HG03103 (cell line): ENCODE measurements around the gene TFCP2L1.

ENCODE experiments used
- ATAC-seq: cut with Tn5 transposase; IDR thresholded peaks from one replicate; pipeline ENCODE4 v1.9.1; 2021; ENCODE audit warnings: low read depth; ENCODE audit not compliant: unreplicated experiment

TFCP2L1 gene

DNA sequence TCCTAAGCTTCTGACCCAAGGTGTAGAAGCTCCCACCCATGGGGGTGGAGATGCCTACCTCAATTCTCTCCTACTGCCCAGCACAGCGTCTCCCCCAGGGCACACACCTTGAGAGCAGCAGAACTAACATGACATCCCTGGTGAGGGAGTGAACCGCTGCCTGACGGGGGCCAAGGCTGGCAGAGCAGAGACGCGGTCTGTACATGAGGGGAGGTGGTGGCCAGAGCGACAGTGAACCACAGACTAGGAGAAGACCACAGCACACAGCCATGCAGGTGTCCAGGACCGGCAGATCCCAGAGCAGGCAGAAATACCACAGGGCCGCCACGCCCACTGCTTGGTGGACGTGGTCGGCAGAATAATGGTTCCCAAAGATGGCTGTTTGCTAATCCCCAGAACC lies 40.4 kb downstream of the TFCP2L1 start:
- no peak for ATAC-seq

DNA sequence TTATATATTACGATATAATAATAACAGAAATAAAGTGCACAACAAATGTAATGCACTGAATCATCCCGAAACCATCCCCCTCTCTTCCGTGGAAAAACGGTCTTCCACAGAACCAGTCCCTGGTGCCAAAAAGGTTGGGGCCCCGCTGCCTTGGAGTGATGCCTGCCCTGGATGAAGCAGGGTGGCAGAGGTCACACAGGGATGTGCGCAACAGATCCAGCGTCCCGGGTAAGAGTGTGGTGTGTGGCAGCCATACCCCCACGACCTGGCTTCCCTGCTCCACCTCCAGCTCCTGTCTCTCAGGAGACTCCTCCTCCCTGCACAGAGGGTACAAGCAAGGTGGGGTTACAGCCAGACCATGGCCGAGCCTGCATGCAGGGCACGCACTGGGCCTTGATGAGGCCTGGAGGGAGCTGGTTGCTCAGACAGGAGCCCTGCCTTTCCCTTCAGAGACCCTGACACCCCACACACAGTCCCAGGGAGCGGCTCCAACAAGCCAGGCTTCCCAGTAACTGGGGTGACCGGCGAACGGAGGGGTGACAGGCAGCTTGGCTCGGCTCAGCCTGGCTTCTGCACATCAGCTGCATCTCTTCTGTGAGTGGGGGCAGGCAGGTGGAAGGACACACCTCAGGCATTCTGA lies 41.1 kb downstream of the TFCP2L1 start:
- ATAC-seq: no peak

DNA sequence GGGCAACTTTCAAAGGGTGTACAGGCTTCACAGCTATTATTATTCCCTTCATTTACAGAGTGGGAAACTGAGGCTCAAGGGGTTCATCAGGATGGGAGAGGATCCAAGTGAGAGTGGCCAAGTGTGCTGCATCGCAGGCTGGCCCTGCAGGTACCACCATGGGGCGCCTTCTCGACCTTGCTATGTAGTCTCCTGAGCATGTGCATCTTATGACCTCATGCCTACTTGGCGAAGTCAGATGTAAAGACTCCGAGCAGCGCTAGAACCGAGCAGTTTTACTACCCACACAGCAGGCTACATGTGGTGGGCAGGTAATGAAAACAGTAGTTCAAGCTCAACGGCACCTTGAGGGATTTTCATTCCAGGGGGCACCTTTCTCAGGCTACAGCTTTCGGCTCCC lies 42.0 kb downstream of the TFCP2L1 start:
- ATAC-seq: no peak

DNA sequence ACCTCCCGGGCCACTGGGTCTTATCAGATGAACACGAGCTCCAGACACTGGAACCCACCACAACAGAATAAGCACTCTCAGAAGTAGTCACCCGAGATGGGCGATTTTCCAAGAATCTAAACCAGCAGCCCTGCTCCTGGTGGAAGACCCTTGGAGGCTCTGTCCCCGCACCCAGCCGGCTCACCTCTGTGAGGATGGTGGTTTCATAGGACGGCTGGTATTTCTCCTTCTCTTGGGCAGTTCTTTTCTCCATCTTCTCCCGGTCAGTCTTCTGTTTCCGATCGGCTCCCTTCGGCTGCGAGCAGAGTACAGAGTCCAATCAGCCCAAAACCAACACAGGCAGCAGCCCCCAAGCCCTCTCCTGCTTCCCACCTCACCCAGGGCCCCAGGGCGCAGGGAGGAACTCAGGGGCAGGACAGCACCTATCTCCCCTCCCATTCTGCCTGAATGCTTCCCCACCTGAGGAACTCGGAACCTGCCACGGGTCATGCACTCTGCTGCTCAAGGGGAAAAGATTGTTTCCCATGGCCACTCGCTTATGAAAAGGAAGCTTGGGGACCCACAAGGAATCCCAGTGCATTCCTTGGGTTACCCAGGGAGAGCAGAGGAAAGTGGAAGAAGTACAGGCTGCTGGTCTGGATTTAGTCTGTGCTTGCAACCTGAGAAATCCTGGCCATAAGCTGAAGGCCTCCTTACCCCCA lies 42.7 kb downstream of the TFCP2L1 start:
- no peak for ATAC-seq

DNA sequence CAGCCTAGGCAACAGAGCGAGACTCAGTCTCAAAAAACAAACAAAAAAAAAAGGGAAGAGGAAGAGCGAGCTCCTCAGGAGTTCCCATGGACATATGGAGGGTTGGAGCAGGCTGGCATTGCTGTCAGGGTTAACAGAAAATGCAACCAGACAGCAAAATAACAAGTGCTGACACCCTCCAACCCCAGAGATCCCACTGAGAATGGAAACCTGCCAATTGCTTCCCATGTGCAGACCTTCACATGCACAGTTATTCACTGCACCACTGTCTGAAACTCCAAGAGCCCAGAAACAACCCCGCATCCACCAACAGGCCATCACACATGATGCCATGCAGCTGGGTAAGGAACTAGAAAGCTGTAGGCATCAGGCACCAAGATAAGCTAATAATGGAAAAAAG lies 43.5 kb downstream of the TFCP2L1 start:
- ATAC-seq: no peak

DNA sequence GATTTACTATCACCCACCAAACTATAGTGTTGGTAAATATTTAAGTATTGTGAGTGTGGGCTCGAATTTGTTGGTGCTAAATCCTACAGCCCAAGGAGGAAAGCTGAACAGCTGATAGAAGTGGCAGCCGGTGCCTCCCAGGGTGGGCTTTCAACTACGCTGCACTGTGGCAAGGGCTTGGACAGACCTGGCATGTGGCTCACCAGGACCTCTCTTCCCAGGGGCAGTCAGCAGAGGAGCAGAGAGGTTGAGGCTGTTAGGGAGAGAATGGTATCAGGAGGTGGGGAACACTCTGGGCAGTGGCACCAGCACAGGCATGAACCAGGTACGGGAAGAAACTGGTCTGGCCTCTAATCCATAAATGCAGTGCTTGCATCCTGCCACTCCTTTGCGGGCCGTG lies 44.6 kb downstream of the TFCP2L1 start:
- no peak for ATAC-seq

DNA sequence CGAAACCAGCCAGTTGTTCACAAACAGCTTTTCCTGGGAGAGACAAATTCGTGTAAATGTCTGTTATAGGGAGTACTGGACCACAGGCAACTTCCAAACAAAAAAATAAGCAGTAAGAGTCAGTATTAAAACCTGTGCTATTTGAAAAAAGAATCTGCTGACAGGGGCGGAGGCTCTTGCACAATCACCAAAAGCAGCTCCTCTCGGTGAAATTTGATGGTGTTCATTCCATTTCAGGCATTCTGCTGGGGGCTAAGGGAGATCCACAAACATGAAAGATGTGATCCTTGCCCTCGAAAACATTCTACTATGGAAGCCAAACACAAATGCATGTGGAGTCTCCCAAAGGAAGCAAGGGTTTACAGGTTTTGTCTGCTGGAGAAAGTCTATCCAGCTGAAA lies 45.0 kb downstream of the TFCP2L1 start:
- ATAC-seq: no peak

DNA sequence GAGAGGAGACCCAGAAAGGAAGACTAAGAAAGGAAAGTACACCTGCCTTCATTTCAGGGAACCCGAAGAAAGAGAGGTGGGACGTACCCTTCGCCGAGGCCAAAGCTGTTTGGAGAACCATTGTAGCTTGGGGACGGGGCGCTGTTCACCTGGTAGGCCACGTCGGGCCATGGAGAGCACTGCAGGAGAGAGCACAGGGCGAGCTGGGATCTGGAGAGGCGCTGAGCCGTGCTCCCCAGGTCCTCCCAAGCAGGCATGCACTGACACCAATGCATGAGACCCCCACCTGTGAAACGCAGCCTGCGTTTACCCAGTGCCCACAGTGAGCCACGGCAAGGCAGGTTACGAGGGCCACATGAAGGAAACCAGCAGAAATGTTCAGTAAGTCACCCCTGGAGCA lies 45.5 kb downstream of the TFCP2L1 start:
- no peak for ATAC-seq

DNA sequence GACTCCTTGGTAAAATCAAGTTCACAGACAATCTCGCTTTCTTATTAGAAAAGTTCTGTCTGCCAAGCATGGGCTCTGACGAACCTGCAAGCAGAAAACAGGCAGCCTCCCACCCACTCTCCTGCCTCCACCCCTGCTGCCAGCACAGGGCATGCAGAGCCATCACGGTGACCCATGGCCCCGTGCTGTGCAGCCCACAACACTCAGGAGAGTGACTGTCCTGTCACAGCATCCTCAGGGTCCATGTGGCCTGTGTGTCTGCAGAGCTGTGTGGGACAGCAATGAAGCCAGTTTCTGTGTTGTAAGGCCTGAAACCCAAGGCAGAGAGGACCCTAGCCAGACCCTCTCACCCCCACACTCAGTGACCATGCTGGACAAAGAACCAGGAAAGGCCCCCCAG lies 46.2 kb downstream of the TFCP2L1 start:
- no peak for ATAC-seq

DNA sequence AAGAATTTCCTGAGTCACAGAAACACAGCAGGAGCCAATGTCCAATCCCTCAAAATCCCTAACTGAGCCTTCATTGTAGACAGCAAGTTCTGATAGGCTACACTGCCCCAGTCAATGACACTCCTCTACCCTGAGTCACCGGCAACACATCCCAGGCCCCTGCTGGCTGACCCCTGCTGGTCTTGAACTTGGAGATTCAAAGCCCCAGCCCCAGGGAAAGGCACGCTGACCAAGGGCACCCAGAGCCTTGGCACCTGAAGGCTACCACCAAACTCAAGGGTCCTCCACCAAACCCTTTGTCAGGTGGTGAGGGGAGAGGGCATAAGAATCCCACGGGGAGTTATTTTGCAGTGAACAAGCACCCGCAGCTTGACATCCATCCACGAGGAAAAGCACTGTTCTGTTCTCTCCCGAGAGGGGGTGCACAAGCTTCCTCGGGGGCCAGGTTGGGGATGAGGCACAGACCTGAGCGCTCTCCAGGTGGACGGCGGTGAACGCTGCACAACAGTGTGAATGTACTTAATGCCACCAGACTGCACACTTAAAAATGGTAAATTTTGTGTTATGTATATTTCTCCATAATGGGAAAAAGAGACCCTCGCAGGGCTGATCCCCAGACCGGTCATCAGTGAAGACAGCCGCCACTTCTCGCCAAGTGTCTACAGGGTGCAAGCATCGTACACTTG lies 46.9 kb downstream of the TFCP2L1 start:
- no peak for ATAC-seq

DNA sequence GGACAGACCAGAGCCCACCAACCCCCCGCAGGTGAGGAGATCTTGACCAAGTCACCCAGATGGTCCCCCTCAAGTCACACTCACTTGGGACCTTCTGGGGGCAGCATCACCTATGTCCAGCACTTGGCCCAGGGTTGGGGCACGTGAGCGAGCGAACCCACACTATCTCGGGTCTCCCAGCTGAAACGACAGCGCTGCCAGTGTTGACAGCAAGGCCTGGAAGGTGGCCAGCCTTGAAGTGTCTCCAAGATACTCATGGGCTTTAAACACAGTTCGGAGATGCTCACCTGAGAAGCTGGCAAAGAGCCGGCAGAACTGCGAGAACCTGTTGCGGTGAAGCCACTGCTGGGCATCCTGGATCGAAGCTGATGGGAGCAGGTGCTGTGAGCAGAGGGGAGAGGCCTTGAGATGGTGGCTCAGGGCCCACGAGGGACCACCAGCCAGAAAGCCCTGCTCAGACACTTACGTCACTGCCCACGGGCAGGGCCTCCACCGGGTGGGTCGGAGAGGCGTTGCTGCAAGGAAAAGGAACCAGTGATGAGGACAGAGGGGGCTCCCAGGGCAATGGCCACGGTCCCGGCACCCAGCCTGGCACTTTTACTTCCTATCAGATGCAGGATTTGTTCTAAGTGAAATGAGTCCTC lies 47.5 kb downstream of the TFCP2L1 start:
- no peak for ATAC-seq

DNA sequence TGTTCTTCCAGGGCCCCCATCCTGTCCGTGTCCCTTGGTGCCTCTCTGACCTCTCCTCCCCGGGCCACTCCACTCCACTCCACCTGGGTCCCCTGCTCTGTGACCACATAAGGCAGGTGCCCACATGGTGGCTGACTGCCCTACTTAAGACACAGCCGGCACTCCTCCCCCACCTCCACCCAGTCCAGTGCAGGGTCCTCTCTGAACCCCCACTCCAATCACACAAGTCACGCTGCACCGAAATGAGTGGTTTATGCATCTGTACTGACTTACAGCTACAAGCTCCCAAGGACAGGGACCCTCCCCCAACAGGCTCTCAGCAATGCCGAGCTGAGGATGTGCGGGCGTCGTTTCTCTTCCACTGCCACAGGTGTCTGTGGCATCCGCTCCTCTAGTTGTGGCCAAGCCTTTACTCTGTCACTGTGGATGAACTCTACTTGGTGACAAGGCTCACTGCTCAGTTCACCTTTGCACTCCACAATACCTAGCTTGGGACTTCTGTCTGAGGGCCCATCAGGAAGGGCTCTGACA lies 48.3 kb downstream of the TFCP2L1 start:
- no peak for ATAC-seq

DNA sequence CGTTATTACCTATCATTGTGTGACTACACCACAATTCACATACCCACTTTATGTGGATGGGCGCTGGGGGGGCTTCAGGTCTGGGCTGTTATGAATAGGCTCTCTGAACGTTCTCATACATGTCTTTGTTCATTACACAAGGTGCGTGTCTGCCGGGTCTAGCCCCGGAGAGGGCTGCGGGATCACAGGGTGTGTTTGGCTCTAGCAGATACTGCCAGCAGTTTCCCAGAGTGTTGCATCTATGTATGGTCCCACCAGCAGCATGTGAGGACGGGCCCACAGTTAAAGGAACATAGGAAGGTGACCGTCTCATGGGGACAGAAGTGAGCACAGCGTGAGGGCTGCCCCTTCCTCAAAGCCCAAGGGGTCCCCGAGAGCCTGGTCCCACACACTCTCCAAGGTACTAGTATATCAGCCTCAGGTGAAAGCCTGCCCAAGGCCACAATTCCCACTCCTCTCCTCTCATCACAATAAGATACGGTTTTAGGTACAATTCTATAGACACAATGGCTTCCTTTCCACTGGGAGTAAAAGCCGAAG lies 48.8 kb downstream of the TFCP2L1 start:
- ATAC-seq: no peak

DNA sequence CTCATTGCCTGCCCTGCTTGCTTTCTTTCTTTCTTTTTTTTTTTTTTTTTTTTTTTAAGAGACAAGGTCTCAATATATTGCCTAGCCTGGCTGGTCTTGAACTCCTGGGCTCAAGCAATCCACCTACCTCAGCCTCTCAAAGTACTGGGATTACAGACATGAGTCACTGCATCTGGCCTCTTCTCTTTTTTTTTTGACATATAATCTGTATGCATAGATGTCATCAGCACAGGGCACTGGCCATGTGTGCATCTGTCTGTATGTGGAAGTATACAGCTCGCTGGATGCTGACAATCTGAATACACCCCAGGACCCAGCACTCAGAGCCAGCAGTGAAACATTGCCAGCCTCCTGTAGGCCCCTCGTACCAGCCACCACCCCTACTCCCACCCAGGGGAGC lies 49.5 kb downstream of the TFCP2L1 start:
- no peak for ATAC-seq

DNA sequence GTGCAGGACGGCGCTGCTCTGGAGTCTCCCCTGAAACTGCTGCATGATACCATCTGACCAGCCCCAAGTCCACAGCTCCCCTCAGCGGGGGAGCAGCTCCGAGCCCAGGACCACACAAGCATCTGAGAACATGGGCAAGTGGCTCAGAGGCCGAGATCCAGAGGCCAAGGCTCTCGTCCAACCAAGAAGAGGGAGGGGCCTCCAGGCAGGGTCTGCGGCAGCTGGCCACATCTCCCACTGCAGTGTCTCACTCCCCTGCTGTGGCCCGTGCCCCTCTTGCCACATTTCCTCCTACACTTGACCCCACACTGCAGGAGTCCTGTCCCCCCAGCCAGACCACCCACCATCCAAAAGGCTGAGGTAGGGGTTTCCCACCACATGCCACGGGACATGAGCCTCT lies 50.2 kb downstream of the TFCP2L1 start:
- no peak for ATAC-seq

DNA sequence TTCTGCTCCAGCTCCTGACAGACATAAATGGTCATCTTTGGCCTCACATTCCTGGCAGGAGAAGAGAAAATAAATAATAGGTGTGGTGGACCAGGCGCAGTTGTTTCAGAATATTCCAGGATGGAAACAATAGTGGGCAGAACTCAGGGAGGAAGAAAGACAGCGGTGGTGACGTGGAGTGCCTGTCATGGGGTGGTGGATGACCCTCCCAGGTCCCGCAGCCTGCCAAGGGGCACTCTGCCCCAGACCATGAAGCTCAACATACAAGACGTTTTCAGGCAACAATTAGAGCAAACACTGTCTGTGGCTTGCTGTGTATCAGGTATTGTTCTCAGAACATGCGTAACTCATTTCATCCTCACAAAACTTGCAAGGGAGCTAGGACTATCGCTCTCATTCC lies 50.9 kb downstream of the TFCP2L1 start:
- ATAC-seq: no peak

DNA sequence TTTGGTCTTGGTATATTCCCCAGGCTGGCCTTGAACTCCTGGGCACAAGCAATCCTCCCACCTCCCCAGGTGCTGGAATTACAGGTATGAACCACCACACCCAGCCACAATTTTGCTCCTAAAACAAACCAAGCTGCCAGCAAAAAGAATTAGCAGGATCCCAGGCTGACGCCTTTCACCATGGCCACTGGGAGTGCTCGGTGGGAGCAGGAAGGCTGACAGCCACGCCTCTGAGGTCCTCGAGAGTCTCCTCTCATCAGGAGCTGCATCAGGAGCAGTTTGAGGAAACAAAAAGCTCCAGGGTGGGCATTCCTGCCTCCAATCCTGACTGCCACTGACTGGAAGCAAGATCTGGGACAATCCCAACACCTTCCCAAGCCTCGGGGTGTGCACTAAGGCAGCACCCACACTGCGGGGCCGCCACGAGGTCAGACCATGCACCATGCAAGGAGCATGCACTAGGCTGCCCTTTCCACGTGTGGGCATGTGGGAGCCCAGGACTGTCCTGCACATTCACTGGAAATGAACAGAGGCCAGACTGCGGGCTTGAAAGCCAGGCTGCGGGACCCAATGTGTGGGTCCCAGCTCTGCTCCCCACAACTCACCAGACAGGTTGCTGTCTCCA lies 51.4 kb downstream of the TFCP2L1 start:
- no peak for ATAC-seq

DNA sequence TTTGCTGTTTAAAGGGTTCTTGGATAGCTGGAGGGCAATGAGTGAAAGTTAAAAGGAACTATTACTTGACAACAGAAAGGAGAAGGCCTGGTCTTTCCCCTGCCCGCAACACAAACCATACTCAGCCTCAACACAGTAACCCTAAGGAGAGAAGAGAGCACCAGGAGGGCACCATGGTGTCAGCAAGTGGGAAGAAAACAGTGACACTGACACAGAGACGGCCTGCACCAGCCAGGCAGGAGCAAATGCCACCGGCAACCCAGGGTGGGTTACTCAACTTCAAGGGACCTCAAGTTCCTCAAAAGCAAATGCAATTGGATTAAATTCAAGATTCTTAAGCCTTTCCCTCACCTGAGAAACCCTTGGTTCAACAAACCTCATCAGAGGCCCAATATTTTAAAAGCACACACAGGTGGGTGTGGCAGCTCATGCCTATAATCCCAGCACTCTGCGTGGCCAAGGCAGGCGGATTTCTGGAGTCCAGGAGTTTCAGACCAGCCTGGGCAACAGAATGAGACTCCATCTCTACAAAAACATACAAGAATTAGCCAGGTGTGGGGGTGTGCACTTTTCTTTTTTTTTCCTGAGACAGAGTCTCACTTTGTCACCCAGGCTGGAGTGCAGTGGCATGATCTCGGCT lies 52.3 kb downstream of the TFCP2L1 start:
- ATAC-seq: no peak

DNA sequence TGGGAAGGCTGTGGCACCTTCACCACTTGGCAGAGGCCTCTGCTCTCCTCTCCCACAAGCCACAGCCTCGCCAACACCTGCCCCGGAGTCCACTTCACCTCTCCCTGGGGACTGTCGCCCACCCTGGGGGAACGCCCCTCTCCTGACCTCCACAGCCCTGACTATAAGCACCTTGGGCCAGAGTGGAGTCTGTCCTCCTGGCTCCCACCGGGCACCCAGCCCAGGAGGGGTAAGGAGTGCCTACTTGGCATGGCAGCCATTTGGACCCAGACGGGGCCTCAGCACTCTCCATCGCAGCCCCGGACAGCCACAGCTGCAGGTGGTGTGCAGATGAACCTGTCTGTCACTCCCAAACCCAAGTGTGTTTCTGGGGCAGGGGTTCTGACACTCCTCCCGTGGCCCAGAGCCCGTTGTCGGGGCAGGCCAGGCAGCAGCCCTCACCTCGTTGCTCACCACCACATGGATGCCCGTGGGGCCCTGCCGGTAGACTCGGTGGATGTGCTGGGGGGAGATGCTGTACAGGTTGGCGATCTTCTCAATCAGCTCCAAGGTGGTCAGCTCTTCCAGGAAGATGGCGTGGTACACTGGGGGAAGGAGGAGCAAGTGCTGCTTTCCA lies 53.5 kb downstream of the TFCP2L1 start:
- ATAC-seq: no peak

DNA sequence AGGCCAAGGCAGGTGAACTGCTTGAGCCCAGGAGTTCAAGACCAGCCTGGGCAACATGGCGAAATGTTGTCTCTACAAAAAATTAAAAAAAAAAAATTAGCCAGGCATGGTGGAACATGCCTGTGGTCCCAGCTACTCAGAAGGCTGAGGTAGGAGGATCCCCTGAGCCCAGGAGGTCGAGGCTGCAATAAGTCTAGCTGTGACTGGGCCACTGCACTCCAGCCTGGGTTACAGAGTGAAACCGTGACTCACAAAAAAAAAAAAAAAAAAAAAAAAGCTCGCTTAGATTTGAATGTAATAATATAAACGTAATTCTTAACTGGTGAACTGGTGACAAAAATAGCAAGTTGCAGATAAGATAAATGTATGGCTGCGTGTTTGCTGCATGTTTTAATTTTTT lies 56.5 kb downstream of the TFCP2L1 start:
- no peak for ATAC-seq
